Uterus (tissue), 4 donors: ENCODE measurements around the gene C1QC. TPM values are rescaled to one million over a fixed set of nuclear protein-coding genes. Genes with fewer than 3 reads are reported as not detected.

Experiments
- DNase-seq, 2 donors: peaks; one replicate each; pipeline ENCODE4 v3.0.0-alpha.2; 2019 to 2020
- H3K27ac ChIP-seq, 2 donors: fragments of 200-600 bp; sonication (generic); 1 replicate in 1 of 2; 2 replicates in 1 of 2; pipeline ENCODE4 v1.5.1; 2016 to 2018
- H3K27me3 ChIP-seq, 2 donors: fragments of 200-600 bp; sonication (generic); one replicate each; pipeline ENCODE4 v1.5.1; 2018 to 2019; ENCODE audit warnings: control low read depth in 1 of 2
- H3K36me3 ChIP-seq, 2 donors: fragments of 200-600 bp; sonication (generic); one replicate each; pipeline ENCODE4 v1.5.1; 2019; ENCODE audit warnings: control low read depth in 1 of 2
- H3K4me1 ChIP-seq, 2 donors: fragments of 200-600 bp; sonication (generic); one replicate each; pipeline ENCODE4 v1.5.1; 2018 to 2019; ENCODE audit warnings: control low read depth in 1 of 2
- H3K4me3 ChIP-seq, 2 donors: fragments of 200-600 bp; sonication (generic); 1 replicate in 1 of 2; 2 replicates in 1 of 2; pipeline ENCODE4 v1.5.1; 2018 to 2019; ENCODE audit warnings: mild to moderate bottlenecking in 1 of 2
- H3K9me3 ChIP-seq, 2 donors: fragments of 200-600 bp; sonication (generic); one replicate each; pipeline ENCODE4 v1.5.1; 2019; ENCODE audit warnings: control low read depth in 1 of 2
- CTCF ChIP-seq, 4 experiments: fragments of 200-600 bp in 2 of 4; fragments of 450-650 bp in 2 of 4; sonication (generic) in 2 of 4; IDR thresholded peaks; one replicate each; pipeline ENCODE4 v1.5.1; 2016 to 2019; ENCODE audit warnings: antibody characterized with exemption in 4 of 4, mild to moderate bottlenecking in 2 of 4, moderate library complexity in 1 of 4
- POLR2A ChIP-seq, 2 donors: fragments of 450-650 bp; IDR thresholded peaks; one replicate each; pipeline ENCODE4 v1.6.1; 2016; ENCODE audit warnings: antibody characterized with exemption in 2 of 2, mild to moderate bottlenecking in 1 of 2, moderate library complexity in 1 of 2
- intact Hi-C: fragments of 100-400 bp; cut with DNase I; formaldehyde crosslinking; loops from one replicate; pipeline ENCODE4 v1.15.1; 2023; ENCODE audit warnings: low total_unique reads
- total RNA-seq, 4 donors: library from RNA; depleted of rRNA in 3 of 4; stranded (reverse); fragments of >200 nt in 3 of 4; gene quantifications; one replicate each; pipeline versions ENCODE4 v1.1.0 to v1.2.4, GENCODE V29; 2014 to 2023
- donor health status: DM: yes; HTN: yes; CAD: no.

The C1QC gene
- total RNA-seq, 4 donors from 2014 or later, result 8.2 to 120 (median 28.1) TPM

- Histone ChIP-seq H3K36me3 (no peaks in the 10 kb centered on the region), H3K4me3 (no peak overlapping the region), H3K27ac (no peak overlapping the region), H3K4me1 (no peaks in the 10 kb centered on the region), H3K9me3 (no peaks in the 10 kb centered on the region), H3K27me3 (no peaks in the 10 kb centered on the region)
- no peak for DNase-seq
- TF ChIP-seq POLR2A (IDR thresholded peaks at IDR 0.05) (no peak), CTCF (IDR thresholded peaks at IDR 0.05) (no peak)
- intact Hi-C loops, result no loop called here
Measured at GRCh38 chr1:22633697-22634463, 9.6 kb upstream of the C1QC start.

- Histone ChIP-seq H3K4me1 (no peaks in the 10 kb centered on the region), H3K27me3 (no peaks in the 10 kb centered on the region)
Measured at GRCh38 chr1:22635436-22635835, 8.0 kb upstream of the C1QC start.

GRCh38 chr1:22636353-22636752, 7.1 kb upstream of the C1QC start, which contains the start of gene C1QA:
TSS of gene C1QA (plus strand) at chr1:22636628. CDS start at chr1:22637617, 989 bp downstream.
- no peak for DNase-seq
- no peak within 1 kb of the TSS for H3K27ac ChIP-seq
- H3K9me3 ChIP-seq, result no peaks in the 10 kb centered on the region
- no peaks in the 10 kb centered on the region for H3K36me3 ChIP-seq
- intact Hi-C loops, result no loop called here
- no peaks in the 10 kb centered on the region for H3K4me1 ChIP-seq
- H3K27me3 ChIP-seq, result no peaks in the 10 kb centered on the region
- no peak within 1 kb of the TSS for H3K4me3 ChIP-seq
- TF ChIP-seq CTCF (IDR thresholded peaks at IDR 0.05) (no peak), POLR2A (IDR thresholded peaks at IDR 0.05) (no peak)

More at GRCh38 chr1:22635436-22635835, 8.0 kb upstream of the C1QC start:
- H3K36me3 ChIP-seq, result no peaks in the 10 kb centered on the region
- DNase-seq, result no peak
- H3K4me3 ChIP-seq, result no peak overlapping the region
- no peaks in the 10 kb centered on the region for H3K9me3 ChIP-seq
- no peak for TF ChIP-seq CTCF (IDR thresholded peaks at IDR 0.05)
- TF ChIP-seq POLR2A (IDR thresholded peaks at IDR 0.05), result no peak
- intact Hi-C loops, result no loop called here
- H3K27ac ChIP-seq, result no peak overlapping the region

- no peaks in the 10 kb centered on the region for H3K9me3 ChIP-seq
- intact Hi-C loops, result no loop called here
- no peaks in the 10 kb centered on the region for H3K27me3 ChIP-seq
- no peak overlapping the region for H3K27ac ChIP-seq
- H3K36me3 ChIP-seq, result no peaks in the 10 kb centered on the region
- TF ChIP-seq CTCF (IDR thresholded peaks at IDR 0.05) (no peak), POLR2A (IDR thresholded peaks at IDR 0.05) (no peak)
- H3K4me3 ChIP-seq, result no peak overlapping the region
- no peaks in the 10 kb centered on the region for H3K4me1 ChIP-seq
- DNase-seq, result no peak
Measured at GRCh38 chr1:22636927-22637326, 6.5 kb upstream of the C1QC start.

- H3K27me3 ChIP-seq, result no peaks in the 10 kb centered on the region
- DNase-seq, result no peak
- H3K36me3 ChIP-seq, result no peaks in the 10 kb centered on the region
- H3K4me3 ChIP-seq, result no peak overlapping the region
- no peaks in the 10 kb centered on the region for H3K4me1 ChIP-seq
- intact Hi-C loops, result no loop called here
- TF ChIP-seq POLR2A (IDR thresholded peaks at IDR 0.05) (no peak), CTCF (IDR thresholded peaks at IDR 0.05) (no peak)
- H3K9me3 ChIP-seq, result no peaks in the 10 kb centered on the region
- no peak overlapping the region for H3K27ac ChIP-seq
Measured at GRCh38 chr1:22637907-22638445, 5.5 kb upstream of the C1QC start.
